RWPE1 (cell line): ENCODE results near the gene DENND1C.

Experiments used
- CTCF ChIA-PET: fragments of 350-600 bp; sonication (Branson Sonifier 250); formaldehyde crosslinking; extraction: SDS; loops from one replicate; lab custom pipeline; 2021; lab: Yijun Ruan, JAX
- POLR2A ChIA-PET: fragments of 400-600 bp; formaldehyde crosslinking; extraction: SDS; loops from one replicate; lab custom pipeline; 2020; ENCODE audit warnings: antibody characterized with exemption; ENCODE audit not compliant: low non-redundant PET; lab: Yijun Ruan, JAX
- DNase-seq: peaks from one replicate; pipeline ENCODE4 v3.0.0; 2012; ENCODE audit warnings: low spot score
- H3K27ac ChIP-seq: fragments of 450-650 bp; 2 replicates; pipeline ENCODE4 v1.5.1; 2017
- TF ChIP-seq, protein P1 (sequence below): fragments of 450-650 bp; conservative IDR thresholded peaks from 2 replicates; pipeline ENCODE4 v1.5.1; 2017; ENCODE audit warnings: low read depth, mild to moderate bottlenecking

DENND1C gene

DNA sequence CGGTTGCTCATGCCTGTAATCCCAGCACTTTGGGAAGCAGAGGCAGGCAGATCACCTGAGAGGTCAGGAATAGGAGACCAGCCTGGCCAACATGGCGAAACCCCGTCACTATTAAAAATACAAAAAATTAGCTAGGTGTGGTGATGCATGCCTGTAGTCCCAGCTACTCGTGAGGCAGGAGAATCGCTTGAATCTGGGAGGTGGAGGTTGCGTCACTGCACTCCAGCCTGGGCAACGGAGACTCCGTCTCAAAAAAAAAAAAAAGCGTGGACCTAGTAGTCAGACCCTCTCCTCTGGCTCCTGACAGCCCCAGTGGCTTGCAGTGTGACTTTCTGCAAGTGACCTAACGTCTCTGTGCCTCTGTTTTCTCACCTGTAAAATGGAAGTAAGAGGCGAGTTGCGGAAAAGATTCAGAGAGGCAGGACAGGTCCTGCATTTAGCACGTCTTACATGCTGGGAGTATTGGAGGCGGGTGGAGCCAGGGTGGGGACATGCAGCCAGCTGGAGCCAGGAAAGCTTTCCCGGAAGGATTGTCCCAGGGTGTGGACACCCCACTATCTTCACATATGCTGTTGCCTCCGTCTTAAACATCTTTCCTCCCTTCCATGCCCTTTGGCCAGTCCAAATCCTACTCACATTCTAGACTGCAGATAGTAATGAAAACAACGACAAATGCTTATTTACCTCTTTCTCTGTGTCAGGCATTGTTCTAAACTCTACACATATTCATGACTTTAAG is 17.6 kb upstream of the DENND1C start:
- POLR2A ChIA-PET = no interaction called here
- no peak overlapping the region for H3K27ac ChIP-seq
- TF ChIP-seq, protein P1, sequence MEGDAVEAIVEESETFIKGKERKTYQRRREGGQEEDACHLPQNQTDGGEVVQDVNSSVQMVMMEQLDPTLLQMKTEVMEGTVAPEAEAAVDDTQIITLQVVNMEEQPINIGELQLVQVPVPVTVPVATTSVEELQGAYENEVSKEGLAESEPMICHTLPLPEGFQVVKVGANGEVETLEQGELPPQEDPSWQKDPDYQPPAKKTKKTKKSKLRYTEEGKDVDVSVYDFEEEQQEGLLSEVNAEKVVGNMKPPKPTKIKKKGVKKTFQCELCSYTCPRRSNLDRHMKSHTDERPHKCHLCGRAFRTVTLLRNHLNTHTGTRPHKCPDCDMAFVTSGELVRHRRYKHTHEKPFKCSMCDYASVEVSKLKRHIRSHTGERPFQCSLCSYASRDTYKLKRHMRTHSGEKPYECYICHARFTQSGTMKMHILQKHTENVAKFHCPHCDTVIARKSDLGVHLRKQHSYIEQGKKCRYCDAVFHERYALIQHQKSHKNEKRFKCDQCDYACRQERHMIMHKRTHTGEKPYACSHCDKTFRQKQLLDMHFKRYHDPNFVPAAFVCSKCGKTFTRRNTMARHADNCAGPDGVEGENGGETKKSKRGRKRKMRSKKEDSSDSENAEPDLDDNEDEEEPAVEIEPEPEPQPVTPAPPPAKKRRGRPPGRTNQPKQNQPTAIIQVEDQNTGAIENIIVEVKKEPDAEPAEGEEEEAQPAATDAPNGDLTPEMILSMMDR = no peak
- no peak for DNase-seq
- CTCF ChIA-PET = interaction anchor here (0.6 to 1.0 kb wide), 2 partner anchors 280 to 1697 kb away, joined by 3 to 4 read pairs; no protein-coding TSS in a partner anchor

GRCh38 chr19:6498294-6499036 is 16.9 kb upstream of the DENND1C start:
- no peak overlapping the region for H3K27ac ChIP-seq
- no peak for DNase-seq
- POLR2A ChIA-PET = no interaction called here
- TF ChIP-seq, protein P1 = no peak
- CTCF ChIA-PET = no interaction called here

- CTCF ChIA-PET = no interaction called here
- POLR2A ChIA-PET = no interaction called here
- TF ChIP-seq, protein P1 = no peak
- no peak overlapping the region for H3K27ac ChIP-seq
- no peak for DNase-seq
Measured at GRCh38 chr19:6495947-6496346, 14.4 kb upstream of the DENND1C start.

DNA sequence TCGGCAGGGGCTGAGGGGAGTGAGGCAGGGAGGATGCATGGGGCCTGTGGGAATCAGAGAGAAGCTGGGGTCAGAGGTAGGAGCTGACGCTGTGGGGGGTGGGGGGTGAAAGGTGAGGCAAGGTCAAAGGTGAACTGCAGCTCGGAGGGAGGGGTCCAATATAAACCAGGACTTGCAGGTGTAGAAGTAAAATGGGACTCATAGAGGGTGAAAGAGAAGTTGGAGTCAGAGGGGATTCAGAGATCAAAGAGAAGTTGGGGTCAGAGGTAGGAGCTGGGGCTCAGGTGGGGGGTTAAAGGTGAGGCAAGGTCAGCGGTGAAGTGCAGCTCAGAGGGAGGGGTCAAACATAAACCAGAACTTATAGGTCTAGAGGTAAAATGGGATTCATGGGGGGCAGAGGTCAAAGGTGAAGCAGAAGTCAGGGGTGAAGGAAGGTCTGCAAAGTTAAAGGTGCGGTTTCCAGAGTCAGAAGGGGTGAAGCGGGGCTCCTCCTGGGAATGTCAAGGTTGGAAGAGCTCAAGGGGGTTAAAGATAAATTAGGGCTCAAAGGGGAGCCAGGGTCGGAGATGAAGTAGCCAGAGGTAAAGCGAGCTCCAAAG is 12.9 kb upstream of the DENND1C start:
- no peak overlapping the region for H3K27ac ChIP-seq
- CTCF ChIA-PET = no interaction called here
- POLR2A ChIA-PET = no interaction called here
- TF ChIP-seq, protein P1 = no peak
- DNase-seq = no peak

DNA sequence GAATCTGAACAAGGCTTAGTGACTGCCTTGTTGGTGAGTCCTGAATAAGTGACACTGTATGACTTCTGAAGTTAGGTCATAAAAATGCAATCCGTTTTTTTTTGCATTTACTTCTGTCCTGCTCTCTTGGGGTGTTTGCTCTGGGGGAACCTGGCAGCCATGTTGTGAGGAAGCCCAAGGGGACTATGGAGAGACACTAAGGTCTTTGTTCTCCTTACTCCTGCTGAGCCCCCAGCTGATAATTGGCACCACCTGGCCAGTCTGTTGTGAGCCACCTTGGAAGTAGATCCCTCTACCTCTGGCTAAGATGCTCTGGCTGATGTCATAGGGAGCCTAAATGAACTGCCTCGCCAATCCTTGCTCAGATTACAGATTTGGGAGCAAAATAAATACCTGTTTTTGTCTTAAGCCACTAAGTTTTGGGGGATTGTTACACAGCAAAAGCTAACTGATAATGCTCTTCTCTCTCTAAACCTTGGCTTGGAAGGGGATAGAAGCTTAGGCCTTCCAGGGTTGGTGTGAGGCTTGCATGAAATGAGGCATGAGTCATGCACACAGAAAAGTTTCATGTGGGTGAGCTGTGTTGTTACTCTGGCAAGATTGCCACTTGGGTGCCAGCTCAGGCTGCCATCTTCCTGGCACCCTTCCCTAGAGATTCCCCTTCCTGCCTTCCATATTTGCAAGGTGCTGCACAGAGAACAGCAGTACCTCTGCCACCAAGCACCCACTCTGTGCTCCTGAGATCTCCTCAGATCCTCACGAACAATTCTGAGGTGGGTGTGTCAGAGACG is 10.4 kb upstream of the DENND1C start:
- ChIA-PET CTCF (interaction anchor here (0.6 kb wide), 1 partner anchor 112 kb away, joined by 3 read pairs; no protein-coding TSS in a partner anchor), POLR2A (no interaction called here)
- H3K27ac ChIP-seq = no peak overlapping the region
- DNase-seq = no peak
- TF ChIP-seq, protein P1 = no peak

- no peak overlapping the region for H3K27ac ChIP-seq
- TF ChIP-seq, protein P1 = no peak
- CTCF ChIA-PET = interaction anchor here (0.7 kb wide), 1 partner anchor 364 kb away, joined by 3 read pairs; no protein-coding TSS in a partner anchor
- no peak for DNase-seq
- POLR2A ChIA-PET = no interaction called here
Measured at GRCh38 chr19:6490134-6490533, 8.5 kb upstream of the DENND1C start.
